ENCODE data around the gene CTAGE15.
"Not testable (repeated sequence)": the region's sequence is repeated elsewhere in the genome, so short reads cannot be mapped to it uniquely, and the experiment has no call there.

DNA sequence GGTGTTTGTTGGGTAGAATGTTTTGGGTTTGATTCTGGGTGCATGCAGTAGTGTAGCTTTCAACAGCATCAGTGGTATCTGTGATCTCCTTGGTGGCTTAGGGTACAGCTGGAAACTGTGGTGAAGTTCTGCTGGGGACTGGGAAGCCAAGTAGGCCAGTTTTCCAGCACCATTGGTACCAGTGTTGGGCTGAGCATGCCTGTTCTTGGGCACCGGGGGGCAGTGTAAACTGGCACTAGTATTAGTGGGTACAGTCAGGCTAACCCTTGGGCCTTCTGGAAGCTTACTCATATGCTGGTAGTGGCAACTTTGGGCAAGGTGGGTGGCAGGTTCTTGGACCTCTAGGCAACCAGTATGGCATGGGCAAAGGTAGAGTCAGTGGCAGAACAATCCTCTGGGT lies 15.6 kb upstream of the CTAGE15 start:
- TF ChIP-seq, protein P1, sequence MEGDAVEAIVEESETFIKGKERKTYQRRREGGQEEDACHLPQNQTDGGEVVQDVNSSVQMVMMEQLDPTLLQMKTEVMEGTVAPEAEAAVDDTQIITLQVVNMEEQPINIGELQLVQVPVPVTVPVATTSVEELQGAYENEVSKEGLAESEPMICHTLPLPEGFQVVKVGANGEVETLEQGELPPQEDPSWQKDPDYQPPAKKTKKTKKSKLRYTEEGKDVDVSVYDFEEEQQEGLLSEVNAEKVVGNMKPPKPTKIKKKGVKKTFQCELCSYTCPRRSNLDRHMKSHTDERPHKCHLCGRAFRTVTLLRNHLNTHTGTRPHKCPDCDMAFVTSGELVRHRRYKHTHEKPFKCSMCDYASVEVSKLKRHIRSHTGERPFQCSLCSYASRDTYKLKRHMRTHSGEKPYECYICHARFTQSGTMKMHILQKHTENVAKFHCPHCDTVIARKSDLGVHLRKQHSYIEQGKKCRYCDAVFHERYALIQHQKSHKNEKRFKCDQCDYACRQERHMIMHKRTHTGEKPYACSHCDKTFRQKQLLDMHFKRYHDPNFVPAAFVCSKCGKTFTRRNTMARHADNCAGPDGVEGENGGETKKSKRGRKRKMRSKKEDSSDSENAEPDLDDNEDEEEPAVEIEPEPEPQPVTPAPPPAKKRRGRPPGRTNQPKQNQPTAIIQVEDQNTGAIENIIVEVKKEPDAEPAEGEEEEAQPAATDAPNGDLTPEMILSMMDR (conservative IDR thresholded peaks at IDR 0.05) = not testable (repeated sequence)
- TF ChIP-seq EZH2 (IDR thresholded peaks at IDR 0.05; ENCODE audit: low read depth) = not testable (repeated sequence)

All from PC-9 (cell line).